Activated CD8-positive, alpha-beta memory T cell treated with anti-CD3 and anti-CD28 coated beads, Interleukin-2, amount 50 U/mL, for 1 hour (primary cell): ENCODE measurements around the gene ETV4.

Experiments
- DNase-seq: peaks from one replicate; pipeline ENCODE4 v3.0.0-alpha.2; 2020; ENCODE audit errors: extremely low read depth

The ETV4 gene

DNA sequence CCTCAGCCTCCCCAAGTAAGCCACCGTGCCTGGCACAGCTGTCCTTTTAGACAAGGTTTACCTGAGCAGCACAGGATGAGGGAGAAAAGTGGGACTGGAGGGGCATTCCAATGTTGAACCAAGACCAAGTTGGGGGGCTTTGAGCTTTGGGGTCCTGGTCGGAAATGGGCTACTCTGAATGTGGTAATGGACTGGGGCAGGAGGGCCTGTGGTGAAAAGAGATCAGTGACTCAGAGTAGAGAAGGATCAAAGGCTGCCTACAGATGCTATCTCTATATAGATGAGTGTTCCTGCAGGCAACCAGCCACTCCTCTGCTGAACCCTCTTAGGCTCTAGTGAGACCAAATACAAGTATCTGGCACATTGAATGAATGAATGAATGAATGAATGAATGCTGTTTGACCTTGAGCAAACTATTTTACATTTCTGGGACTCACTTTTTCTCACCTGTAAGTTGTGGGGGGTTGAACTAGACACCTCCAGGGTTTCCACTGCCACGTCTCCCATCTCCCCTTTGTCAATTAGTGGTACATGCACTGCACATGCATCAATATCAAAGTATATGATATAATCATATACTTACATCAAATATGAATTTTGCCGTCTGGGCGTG is 26.3 kb upstream of the ETV4 start:
- no peak for DNase-seq

- DNase-seq, result no peak
Observed at GRCh38 chr17:43570518-43570928, 24.4 kb upstream of the ETV4 start.

DNA sequence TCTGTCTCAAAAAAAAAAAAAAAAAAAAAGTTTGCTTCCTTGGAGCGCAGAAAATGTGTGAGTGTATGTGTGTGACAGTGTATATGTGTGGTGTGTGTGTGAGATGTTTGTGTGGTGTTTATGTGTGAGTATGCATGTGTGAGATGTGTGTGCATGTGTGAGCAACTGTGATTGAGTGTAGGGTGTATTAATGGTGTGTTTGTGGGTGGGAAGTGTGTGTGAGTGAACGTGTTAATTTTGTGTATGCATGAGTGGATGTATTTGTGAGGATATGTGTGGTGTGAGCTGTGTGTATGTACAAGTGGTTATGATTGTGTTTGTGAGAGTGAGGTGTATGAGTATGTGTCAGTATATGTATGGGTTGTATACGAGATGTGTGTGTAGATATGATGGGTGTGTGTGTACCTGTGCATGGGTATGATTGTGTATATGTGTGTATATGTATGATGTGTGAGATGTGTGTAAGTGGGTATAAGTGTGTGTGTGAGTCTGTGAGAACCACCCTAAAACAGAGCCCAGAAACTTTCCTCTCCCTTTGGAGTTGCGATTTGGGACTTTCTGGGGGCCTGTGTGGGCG is 22.5 kb upstream of the ETV4 start:
- no peak for DNase-seq

DNA sequence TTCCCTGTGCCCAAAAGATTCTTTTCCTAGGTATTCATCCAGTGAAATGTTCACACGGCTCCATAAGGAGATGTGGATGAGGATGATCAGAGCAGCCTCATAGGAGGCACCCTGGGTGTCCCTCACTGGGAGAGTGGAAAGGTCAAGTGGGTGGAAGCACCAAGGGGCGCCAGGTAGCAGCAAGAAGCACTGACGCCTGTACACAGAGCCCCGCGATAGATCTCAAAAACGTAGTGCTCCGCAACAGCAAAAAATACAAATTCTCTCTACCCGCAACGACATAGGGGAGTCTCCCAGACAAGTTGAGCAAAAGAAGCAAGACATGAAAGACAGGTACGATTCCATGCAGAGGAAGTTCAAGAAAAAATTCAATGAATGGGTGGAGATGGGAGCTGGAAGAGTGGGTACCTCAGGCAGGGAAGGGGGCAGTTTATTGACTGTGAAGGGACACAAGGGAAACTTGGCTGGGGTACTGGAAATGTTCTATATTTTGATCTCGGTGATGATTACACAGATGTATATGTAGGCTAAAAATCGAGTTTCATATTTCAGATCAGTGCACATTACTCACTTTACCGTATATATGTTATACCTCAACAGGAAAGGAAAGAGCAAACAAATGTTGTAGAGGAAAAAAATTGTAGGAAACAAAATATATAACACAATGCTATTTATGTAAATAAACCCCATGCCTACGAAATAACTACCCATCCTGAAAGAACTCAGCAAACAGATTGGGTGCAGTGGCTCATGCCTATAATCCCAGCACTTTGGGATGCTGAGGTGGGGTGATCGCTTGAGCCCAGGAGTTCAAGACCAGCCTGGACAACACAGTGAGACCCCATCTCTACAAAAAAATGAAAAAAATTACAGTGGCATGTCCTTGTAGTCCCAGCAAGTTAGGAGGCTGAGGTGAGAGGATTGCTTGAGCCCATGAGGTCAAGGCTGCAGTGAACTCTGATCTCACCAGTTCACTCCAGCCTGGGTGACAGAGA is 17.8 kb upstream of the ETV4 start:
- DNase-seq, result no peak

GRCh38 chr17:43562679-43563599 is 16.8 kb upstream of the ETV4 start:
- no peak for DNase-seq

DNA sequence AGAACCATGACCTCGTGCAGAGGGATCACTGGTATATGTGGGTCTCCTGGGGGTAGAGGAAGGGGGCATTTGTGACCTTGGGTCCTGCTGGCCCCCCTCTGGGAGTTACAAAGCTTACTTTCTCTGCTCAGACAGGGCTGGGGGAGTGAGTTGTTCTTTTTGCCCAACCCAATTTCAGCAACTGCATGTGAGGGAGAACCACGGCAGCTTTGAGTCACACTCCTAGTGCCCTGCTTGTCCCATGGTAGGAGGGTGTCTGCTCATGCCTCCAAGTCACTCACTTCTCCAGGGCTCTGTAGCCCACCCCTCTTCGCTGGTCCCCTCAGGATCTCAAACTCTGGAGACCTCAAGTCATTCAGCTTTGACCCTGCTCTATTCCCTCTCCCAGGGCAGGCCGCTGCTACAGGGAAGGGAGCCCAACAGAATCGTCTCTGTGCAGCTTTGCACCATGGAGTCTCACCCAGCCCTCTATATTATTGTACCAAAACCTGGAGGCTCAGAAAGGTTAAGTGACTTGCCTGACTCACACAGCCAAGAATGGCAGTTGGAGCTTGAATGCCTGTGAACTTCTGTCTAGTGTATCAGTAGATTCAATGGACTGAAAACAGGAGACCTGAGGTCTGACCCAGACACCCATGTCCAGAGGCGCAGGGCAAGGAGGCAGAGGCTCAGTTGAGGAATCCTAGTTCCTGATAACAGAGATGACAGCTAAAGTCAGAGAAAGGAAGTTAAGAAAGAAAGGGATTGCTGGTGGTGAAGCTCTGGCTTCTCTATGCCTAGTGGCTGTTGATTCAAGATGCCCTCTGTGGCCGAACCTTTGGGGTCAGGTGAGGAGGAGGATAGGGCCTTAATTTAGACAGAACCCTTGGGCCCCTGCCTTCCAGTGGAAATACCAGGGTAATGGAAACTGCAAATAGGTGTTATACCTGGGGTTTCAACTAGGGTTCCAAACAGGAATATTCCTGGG is 14.6 kb upstream of the ETV4 start:
- no peak for DNase-seq

DNA sequence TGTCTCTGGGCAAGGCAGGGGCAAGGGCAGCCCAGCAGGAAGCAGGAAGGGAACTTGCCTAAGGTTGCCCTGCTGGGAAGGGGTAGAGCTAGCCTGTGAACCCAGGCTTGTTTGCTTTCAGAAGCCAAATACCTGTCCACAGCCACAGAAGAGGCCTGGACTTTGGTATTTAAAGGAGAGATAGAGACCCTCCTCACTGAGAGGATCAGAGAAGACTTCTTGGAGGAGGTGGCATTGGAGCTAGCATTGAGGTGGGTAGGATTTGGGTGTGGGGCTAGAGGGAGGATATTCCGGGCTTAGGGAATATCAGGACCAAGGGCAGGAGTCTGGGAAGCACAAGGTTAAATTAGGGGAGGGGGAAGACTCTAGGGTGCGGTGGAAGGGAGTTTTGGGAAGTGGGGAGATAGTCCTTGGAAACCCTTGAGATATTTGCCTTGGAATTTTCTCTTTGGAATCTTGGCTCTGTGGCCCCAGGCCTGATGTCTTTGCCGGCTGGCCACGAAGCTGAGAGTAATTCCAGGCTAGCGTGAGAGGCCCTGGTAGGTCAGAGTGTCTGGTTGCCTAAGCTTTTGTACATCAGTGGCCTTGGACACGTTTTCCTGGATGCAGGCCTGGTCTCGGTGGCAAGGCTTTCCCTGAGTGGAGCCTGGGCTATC is 13.1 kb upstream of the ETV4 start:
- no peak for DNase-seq

DNA sequence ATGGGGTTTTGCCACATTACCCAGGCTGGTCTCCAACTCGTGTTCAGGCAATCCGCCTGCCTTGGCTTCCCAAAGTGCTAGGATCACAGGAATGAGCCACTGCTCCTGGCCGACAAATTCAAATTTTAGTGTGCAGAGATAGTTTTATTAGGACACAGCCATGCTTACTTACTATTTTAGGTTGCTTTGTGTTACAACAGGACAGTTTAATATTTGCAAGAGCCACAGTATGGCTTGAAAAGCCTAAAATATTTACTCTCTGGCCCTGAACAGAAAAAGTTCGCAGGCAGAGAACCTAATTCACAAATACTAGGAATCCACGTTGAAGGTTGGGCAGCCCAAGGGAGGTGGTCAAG is 12.6 kb upstream of the ETV4 start:
- no peak for DNase-seq

GRCh38 chr17:43556292-43556691 is 10.2 kb upstream of the ETV4 start:
- no peak for DNase-seq

- no peak for DNase-seq
Observed at GRCh38 chr17:43554857-43555256, 8.7 kb upstream of the ETV4 start.

GRCh38 chr17:43553573-43553972 is 7.4 kb upstream of the ETV4 start:
- DNase-seq, result no peak

GRCh38 chr17:43552229-43552837 is 6.2 kb upstream of the ETV4 start:
- no peak for DNase-seq

DNA sequence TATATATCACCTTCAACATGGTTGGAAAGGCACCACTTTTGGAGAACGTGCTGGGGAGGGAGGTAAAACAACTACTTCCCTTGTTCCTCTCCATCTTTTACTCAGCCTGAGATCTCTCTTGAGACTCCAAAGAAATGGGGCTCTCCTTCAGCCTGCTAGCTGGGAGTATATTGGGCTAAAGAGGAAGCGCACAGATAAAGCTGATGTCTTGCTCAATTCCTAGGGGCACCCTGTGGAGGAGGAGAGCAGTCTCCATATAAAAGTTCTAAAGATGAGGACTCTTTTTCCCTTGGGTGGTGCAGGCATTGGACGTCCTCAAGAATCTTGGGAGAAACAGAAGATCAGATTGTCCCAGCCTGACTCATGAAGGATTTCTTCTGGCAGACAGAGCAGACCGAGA is 4.6 kb upstream of the ETV4 start:
- DNase-seq, result no peak

GRCh38 chr17:43549496-43549895 is 3.4 kb upstream of the ETV4 start:
- no peak for DNase-seq

DNA sequence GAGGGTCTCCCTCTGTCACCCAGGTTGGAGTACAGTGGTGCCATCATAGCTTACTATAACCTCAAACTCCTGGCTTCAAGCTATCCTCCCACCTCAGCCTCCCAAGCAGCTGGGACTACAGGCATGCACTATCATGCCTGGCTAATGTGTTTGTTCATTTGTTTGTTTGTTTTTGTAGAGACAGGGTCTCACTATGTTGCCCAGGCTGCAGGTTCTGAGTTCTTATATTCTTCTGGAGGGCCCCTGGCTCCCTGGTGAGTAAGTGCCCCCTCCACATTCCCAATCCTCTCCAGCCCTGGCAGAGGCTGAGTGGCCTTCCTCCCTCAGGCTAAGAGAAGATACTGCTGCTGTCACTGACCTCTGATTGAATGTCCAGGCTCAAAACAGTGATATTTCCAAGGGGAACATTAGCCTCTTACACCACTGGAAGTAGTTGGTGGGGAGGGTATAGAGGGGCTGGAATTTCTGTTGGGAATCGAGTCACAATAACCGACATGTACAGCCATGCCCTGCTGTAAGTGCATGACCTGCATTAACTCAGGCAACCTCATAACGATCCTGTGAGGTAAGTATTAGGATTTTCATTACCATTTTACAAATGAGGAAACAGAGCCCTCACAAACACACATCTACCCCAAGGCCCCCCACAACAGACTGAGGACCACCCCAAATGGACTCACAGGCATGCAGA is 2.7 kb upstream of the ETV4 start:
- DNase-seq, result no peak

- DNase-seq, result no peak
Observed at GRCh38 chr17:43547659-43548256, 1.6 kb upstream of the ETV4 start.

- no peak for DNase-seq
Observed at GRCh38 chr17:43547189-43547550, 1.0 kb upstream of the ETV4 start.

GRCh38 chr17:43545383-43545632 is 832 bp downstream of the ETV4 start:
- no peak for DNase-seq
